ENCODE measurements around the gene GLYR1. TPM values are rescaled to one million over a fixed set of nuclear protein-coding genes. Genes with fewer than 3 reads are reported as not detected.

The GLYR1 gene
- total RNA-seq, 1 donor from 2014 or later = 85.6 TPM

GRCh38 chr16:4803898-4804762 is 43.0 kb downstream of the GLYR1 start:
- DNase-seq = no peak

DNA sequence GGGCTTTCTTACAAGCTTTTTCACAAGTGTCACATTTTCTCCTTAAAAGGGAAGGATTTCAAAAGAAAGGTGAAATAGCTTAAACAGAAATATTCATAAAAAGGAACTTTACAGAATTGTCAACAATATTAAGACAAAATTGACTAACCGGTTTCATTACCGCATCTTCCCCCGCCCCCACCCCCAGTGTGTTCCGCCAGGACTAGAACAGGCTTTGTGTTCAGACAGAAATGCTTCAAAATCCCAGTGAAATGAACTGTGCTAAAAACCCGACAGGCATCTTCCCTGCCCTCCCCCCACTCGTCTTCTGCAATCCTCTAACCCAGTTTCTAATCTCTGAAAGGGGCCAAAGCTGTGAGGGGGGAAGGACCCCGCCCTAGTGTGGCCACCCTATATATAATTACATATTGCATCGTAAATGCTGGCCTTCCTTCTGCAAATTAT is 43.7 kb downstream of the GLYR1 start:
- DNase-seq = no peak

DNA sequence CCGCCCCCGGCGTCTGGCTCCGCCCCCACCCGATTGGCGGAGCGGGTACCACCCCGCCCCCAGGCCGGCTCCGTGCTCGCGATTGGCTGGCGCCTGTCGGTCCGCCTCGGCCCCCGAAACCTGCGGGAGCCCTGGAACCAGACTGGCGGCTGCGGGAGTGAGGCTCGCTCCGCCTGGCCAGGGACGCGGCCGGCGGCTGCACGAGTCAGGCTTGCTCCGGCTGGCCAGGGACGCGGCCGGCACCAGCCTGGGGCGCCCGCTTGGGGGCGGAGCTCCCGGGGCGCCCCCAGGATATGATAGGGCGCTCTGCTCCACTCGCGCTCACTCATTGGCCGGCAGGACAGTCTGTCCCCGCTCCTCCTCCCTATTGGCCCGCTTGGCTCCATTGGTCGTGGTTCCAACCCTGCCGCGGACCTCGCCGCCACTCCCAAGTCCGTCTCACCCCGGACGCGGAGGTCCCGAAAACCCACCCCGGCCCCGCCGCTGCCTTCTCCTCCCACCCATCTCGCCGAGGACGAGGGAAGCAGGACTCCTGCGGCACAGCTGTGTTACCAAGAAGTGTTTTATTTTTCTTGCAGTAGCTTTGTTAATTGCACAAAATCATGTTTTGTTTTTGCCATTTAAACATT is 44.3 kb downstream of the GLYR1 start:
- DNase-seq = peak; percentile 92

DNA sequence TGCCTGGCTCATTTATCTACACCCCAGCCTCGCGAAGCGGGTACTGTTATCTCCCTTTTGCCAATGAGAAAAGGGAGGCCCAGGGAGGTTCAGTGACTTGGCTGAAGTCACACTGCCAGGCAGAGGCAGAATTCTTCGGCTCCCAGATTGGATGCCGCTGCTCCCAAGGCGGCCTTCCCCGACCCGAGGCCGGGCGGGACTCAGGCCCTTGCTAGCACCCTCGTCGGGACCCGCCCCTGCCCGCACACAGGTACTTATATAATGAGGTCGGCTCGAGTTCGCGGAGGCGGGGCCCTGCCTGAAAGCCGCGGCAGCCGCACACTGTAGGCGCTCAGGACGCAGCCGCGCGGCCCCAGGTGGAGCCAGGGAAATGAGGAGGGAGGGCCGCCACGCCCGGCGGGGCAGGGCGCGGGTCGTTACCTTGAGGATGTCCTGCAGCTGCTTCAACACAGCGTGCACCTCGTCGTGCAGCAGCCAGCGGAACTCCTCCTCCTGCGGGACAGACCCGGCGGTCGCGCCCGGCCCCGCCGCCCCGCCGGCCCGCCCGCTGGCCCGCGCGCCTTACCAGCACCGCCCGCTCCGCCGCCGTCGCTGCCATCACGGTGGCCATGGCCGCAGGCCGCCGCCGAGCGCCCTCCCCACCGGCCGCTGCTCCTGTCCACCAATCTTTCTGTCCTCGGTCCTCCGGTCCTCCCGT is 45.0 kb downstream of the GLYR1 start, which contains the start of gene ROGDI:
TSS of gene ROGDI (minus strand) at position 672 of the 697 bp plus-strand sequence. CDS start at position 610, 62 bp downstream.
- peak; percentile 46 for DNase-seq

DNA sequence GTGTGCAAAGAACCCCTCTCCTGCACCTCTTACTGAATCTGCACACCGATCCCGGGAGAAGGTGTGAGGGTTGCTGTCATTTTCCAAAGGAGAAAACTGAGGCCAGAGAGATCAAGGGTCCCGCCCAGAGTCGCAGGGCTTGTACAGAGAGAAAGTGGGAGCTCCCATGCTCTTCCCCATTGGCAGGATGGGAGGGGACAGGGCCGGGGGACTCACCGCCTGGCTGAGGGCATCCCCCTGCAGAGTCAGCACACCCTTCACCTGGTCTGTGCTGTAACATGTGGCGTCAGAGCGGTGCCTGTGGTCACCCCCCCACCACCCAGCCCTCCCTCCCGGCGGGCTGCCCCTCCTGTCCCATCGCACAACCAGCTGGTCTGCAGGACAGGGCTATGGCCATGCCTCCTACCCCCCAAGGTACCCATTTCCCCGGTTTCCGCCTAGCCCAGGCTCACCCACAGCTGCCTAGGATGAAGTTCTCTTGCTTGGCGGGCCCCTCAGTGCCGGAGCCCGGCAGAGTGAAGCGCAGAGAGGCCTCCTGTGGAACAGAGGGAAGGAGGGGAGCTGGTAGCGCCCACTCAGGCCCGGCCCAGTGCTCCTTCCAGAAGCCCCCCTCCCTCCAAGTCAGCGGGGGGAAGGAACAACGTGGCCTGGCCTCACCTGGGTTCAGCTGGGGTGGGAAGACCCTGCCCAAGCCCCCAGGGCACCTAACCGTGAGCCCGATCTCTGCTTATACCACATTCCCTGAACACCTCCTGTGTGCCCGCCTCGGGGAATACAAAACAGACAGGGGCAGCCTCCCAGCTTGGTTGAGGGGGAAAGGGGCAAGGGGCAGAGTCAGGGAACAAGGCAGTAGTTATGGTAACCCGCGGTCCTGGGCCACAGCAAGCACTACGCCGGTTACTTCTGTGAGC is 45.8 kb downstream of the GLYR1 start:
- DNase-seq = no peak

GRCh38 chr16:4800290-4801041 is 46.6 kb downstream of the GLYR1 start:
- DNase-seq = no peak

- DNase-seq = no peak
Measured at GRCh38 chr16:4799171-4799855, 47.8 kb downstream of the GLYR1 start.

DNA sequence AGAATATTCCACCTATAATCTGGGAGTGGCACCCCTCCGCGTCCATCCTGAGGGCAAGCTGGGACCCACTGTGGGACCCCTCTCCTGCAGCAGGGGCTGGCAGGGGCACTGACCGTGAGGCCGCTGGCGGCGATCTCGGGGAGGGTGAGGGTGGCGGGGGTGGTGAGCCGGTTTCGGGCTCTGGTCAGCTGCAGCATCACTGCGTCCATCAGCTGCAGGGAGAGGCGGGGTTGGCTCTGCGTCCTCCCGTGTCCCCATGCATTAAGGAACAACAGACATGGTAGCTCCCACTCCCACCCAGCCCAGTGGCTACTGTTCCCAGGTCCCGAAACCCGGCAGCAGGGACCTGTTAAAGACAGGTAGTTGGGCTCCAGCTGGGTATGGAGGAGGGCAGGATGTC is 48.6 kb downstream of the GLYR1 start:
- no peak for DNase-seq

DNA sequence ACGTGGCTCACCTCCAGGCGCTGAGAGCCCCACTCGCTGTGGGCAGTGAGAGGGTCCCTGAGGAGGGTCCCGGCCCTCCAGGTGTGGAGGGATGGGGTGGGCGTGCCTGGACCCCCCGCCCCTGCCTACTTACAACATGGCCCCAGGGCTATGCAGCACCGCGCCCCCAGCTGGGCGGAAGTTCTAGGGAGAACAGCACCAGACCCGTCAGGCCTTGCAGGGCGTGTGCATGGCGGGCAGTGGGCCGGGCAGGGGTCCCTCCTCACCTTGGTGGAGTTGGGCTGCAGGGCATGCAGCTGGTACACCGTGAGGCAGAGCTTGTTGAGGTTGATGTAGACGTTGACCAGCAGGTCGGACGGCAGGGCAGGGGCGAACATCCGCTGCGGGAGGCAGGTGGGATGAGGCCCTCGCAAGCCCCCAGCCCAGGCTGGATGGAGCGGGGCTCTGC is 49.3 kb downstream of the GLYR1 start:
- no peak for DNase-seq

DNA sequence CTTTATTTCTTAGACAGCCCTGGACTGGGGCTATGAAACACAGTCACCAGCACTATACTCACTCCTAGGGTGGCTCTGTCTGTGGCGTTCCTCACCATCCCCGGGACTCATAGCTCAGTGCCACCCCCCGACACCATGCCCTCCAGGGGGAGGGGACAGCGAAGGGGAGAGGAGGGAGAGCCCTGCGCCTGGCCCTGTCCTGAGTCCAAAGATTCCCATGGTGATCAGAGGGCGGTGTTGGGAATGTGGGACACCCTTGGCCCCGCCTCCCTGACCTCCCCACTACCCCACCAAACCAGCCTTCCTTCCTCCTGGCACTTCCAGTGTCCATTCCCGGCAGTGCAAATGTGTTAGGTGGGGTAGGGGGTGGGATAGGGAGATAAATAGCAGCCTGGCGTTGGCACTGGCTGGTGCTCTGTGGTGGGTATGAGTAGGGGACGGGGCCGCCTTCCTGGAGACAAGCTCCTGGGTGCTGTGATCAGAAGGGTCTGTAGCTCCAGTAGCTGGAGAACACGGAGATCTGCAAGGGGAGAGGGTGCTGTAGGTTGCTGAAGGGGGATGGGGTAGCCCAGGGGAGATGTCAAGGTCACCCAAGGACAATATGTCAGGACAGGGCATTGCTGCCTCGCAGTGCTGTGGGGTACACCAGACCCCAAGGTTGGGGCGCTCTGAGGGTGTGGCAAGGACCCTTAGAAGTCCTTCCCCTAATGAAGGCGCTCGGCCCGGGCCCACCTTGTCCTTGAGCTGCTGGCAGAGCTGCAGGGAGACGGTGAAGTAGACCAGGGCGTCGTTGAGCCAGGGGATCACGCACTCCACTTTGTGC is 49.9 kb downstream of the GLYR1 start:
- no peak for DNase-seq

GRCh38 chr16:4795828-4796572 is 51.1 kb downstream of the GLYR1 start:
- no peak for DNase-seq

DNA sequence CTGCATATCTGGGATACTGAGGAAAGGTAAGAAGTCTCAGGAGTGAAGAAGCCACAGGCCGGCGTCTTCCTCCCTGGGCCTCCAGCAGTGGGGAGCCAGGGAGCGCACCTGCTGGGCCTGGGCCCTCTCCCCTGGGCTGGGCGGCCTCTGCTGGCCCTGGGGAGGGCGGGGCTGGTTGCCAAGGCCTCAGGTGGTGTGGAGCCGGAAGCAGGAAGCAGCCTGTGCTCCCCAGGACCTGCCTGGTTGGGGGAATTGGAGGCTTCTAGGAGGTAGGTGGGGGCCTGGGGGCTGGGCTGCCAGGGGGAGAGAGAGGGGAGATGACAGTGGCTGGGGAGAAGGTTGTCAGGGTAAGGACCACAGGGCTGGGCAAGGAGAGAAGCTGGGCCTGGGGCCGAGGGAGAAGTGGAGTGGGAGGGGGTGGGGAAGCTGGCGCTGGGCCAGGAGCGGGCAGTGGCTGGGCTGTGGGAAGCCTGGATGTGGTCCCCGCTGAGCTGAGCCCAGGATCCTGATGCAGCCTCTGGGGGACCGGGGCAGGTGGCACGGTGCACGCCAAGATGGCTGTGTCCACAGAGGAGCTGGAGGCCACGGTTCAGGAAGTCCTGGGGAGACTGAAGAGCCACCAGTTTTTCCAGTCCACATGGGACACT is 51.8 kb downstream of the GLYR1 start, which contains the start of gene SMIM22:
TSS of gene SMIM22 (plus strand) at position 189 of the 647 bp plus-strand sequence. CDS start at position 555, 366 bp downstream.
- no peak for DNase-seq

DNA sequence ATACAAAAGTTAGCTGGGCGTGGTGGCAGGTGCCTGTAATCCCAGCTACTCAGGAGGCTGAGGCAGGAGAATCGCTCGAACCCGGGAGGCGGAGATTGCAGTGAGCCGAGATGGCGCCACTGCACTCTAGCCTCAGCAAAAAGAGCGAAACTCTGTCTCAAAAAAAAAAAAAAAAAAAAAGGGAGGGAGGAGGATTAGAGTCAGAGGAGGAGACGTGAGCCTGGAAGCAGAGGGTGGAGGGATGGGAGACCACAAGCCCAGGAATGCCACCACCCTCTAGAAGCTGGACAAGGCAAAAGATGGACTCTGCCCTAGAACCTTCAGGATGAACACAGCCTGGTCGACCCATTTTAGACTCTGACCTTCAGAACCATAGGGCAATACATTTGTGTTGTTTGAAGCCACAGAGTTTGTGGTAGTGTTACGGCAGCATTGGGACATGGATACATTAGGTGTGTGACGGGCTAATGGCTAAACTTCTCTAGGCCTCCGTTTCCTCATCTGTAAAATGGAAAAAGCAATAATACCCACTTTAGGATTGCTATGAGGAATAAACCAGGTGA is 54.1 kb downstream of the GLYR1 start:
- DNase-seq = no peak

DNA sequence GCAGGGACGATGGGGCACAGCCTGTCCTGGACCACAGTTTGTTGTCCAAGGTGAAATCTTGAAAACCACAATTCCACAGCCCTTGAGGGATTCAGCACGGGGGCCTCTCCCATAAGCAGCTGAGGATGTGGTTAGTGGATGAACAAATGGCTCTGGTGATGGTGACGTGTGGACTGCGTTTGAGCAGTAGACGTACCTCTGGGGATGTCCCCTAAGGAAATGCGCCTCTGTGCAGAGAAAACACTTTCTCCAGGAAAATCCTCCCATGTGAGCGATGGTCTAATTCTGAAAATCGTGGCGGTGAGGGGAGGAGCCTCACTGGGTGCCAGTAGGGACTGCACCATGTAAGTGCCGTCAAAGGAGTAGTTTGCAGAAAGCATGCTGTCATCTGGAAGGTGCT is 56.2 kb downstream of the GLYR1 start:
- DNase-seq = no peak

DNA sequence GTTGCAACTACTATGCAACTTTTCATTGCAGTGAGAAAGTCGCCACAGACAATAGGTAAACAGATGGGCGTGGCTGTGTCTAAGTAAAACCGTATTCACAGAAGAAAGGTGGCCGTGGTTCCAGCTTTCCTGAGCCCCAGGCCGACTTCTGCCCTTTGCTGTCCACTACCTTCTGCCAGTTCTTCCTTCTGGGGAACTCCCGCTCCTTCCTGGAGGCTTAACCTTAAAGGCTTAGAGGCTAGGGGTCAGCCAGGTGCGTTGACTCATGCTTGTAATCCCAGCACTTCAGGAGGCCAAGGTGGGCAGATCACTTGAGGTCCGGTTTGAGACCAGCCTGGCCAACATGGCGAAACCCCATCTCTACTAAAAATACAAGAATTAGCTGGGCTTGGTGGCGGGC is 56.8 kb downstream of the GLYR1 start:
- DNase-seq = no peak

DNA sequence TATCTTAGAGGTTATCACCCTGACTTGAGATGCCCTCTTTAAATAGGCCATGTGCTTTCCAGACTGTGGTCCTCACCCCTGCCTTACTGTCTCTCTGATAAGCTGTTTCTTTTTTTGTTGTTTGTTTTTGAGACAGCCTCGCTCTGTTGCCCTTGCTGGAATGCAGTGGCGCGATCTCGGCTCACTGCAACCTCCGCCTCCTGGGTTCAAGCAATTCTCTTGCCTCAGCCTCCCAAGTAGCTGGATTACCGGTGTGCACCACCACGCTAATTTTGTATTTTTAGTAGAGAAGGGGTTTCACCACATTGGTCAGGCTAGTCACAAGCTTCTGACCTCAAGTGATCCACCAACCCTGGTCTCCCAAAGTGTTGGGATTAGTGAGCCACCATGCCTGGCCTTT is 58.2 kb downstream of the GLYR1 start:
- no peak for DNase-seq

- no peak for DNase-seq
Measured at GRCh38 chr16:4788489-4788889, 58.6 kb downstream of the GLYR1 start.
